GM21367 (cell line): ENCODE measurements around the gene ASAH2.
A peak's percentile ranks its signal among the peaks of the same experiment; 100 is the strongest.
"Not testable (repeated sequence)": the region's sequence is repeated elsewhere in the genome, so short reads cannot be mapped to it uniquely, and the experiment has no call there.

Source experiments
- ATAC-seq: cut with Tn5 transposase; IDR thresholded peaks from one replicate; pipeline ENCODE4 v1.9.1; 2021; ENCODE audit not compliant: unreplicated experiment

The ASAH2 gene

GRCh38 chr10:50260791-50261281, 9.5 kb upstream of the ASAH2 start:
- ATAC-seq = peak; percentile 99

GRCh38 chr10:50254479-50254878, 3.2 kb upstream of the ASAH2 start:
- no peak for ATAC-seq

- ATAC-seq = no peak
These were observed 1.0 kb downstream of the ASAH2 start for GRCh38 chr10:50250096-50250854.

GRCh38 chr10:50248598-50248997, 2.7 kb downstream of the ASAH2 start:
- ATAC-seq = no peak

GRCh38 chr10:50248062-50248461, 3.3 kb downstream of the ASAH2 start:
- no peak for ATAC-seq

GRCh38 chr10:50244201-50244600, 7.1 kb downstream of the ASAH2 start:
- ATAC-seq = no peak

- no peak for ATAC-seq
These were observed 8.5 kb downstream of the ASAH2 start for GRCh38 chr10:50242777-50243176.

GRCh38 chr10:50241478-50241877, 9.8 kb downstream of the ASAH2 start:
- ATAC-seq = not testable (repeated sequence)

GRCh38 chr10:50234486-50234885, 16.8 kb downstream of the ASAH2 start:
- no peak for ATAC-seq

GRCh38 chr10:50232261-50232639, 19.1 kb downstream of the ASAH2 start:
- no peak for ATAC-seq

GRCh38 chr10:50231515-50232260, 19.6 kb downstream of the ASAH2 start:
- ATAC-seq = no peak

GRCh38 chr10:50229460-50229859, 21.9 kb downstream of the ASAH2 start:
- ATAC-seq = no peak

- ATAC-seq = no peak
These were observed 22.6 kb downstream of the ASAH2 start for GRCh38 chr10:50228672-50229071.

- ATAC-seq = no peak
These were observed 24.7 kb downstream of the ASAH2 start for GRCh38 chr10:50226610-50227009.

GRCh38 chr10:50224330-50224952, 26.9 kb downstream of the ASAH2 start:
- ATAC-seq = peak; percentile 89

- no peak for ATAC-seq
These were observed 29.1 kb downstream of the ASAH2 start for GRCh38 chr10:50222199-50222598.

- no peak for ATAC-seq
These were observed 29.8 kb downstream of the ASAH2 start for GRCh38 chr10:50221470-50221869.

- no peak for ATAC-seq
These were observed 31.7 kb downstream of the ASAH2 start for GRCh38 chr10:50219646-50220045.

- no peak for ATAC-seq
These were observed 32.1 kb downstream of the ASAH2 start for GRCh38 chr10:50219200-50219599.

- ATAC-seq = no peak
These were observed 34.4 kb downstream of the ASAH2 start for GRCh38 chr10:50216894-50217293.

GRCh38 chr10:50216418-50216817, 34.9 kb downstream of the ASAH2 start:
- no peak for ATAC-seq

GRCh38 chr10:50211670-50212069, 39.6 kb downstream of the ASAH2 start:
- ATAC-seq = no peak
